K562 (cell line): ENCODE data around the gene GNA15. TPM values are rescaled to one million over a fixed set of nuclear protein-coding genes. Genes with fewer than 3 reads are reported as not detected.

Experiments
- ADNP ChIP-seq: fragments of 200-800 bp; sonication (Bioruptor generic); IDR thresholded peaks from 2 replicates; pipeline ENCODE4 v1.6.1; 2016; ENCODE audit warnings: missing genetic modification characterization, missing compliant biosample characterization
- CXXC5 ChIP-seq: fragments of 250-450 bp; sonication (Bioruptor Pico); IDR thresholded peaks from 2 replicates; pipeline ENCODE4 v1.8.0; 2022; ENCODE audit warnings: inconsistent platforms, mild to moderate bottlenecking, moderate library complexity
- ETV5 ChIP-seq: sonication (generic); formaldehyde crosslinking; IDR thresholded peaks from 2 replicates; pipeline ENCODE4 v1.4.0; 2020; ENCODE audit warnings: low read depth, mild to moderate bottlenecking, missing genetic modification reagents
- HDAC8 ChIP-seq: fragments of 450-650 bp; IDR thresholded peaks from 2 replicates; pipeline ENCODE4 v1.6.1; 2016; ENCODE audit warnings: mild to moderate bottlenecking, missing genetic modification characterization, moderate library complexity, missing compliant biosample characterization
- HOXB6 ChIP-seq: fragments of 250-450 bp; sonication (Bioruptor Pico); IDR thresholded peaks from 2 replicates; pipeline ENCODE4 v1.5.1; 2022; ENCODE audit warnings: mild to moderate bottlenecking, borderline replicate concordance
- KLF13 ChIP-seq: fragments of 450-650 bp; IDR thresholded peaks from 2 replicates; pipeline ENCODE4 v1.6.1; 2016; ENCODE audit warnings: missing genetic modification characterization, low read depth, mild to moderate bottlenecking, missing compliant biosample characterization, moderate library complexity, borderline replicate concordance
- MAFG ChIP-seq: fragments of 450-650 bp; conservative IDR thresholded peaks from 2 replicates; pipeline ENCODE4 v1.6.1; 2016; ENCODE audit warnings: missing genetic modification characterization, missing compliant biosample characterization
- MXI1 ChIP-seq: IDR thresholded peaks from 2 replicates; pipeline ENCODE4 v1.6.1; 2011; ENCODE audit warnings: low read depth, mild to moderate bottlenecking, improper control_type of control experiment, low read length
- PHB ChIP-seq: fragments of 250-450 bp; sonication (Bioruptor Pico); IDR thresholded peaks from 2 replicates; pipeline ENCODE4 v1.5.0; 2021
- SPI1 ChIP-seq: IDR thresholded peaks from 2 replicates; pipeline ENCODE4 v1.6.1; 2011; ENCODE audit warnings: low read depth, low read length, control low read depth, borderline replicate concordance
- TAF1 ChIP-seq: IDR thresholded peaks from 2 replicates; pipeline ENCODE4 v1.6.1; 2011; ENCODE audit warnings: mild to moderate bottlenecking, low read length, moderate library complexity; ENCODE audit not compliant: insufficient read depth, control insufficient read depth, severe bottlenecking; ENCODE audit errors: extremely low read depth
- TFAM ChIP-seq: fragments of 250-450 bp; sonication (Bioruptor Pico); conservative IDR thresholded peaks from 2 replicates; pipeline ENCODE4 v1.5.0; 2021; ENCODE audit warnings: mild to moderate bottlenecking, moderate library complexity
- ZNF143 ChIP-seq: sonication (generic); formaldehyde crosslinking; IDR thresholded peaks from 2 replicates; pipeline ENCODE4 v1.9.0; 2022; ENCODE audit warnings: mild to moderate bottlenecking, missing genetic modification reagents
- ZNF239 ChIP-seq: fragments of 250-450 bp; sonication (Bioruptor Pico); IDR thresholded peaks from 2 replicates; pipeline ENCODE4 v1.4.0; 2020; ENCODE audit warnings: mild to moderate bottlenecking
- ZNF696 ChIP-seq: fragments of 250-450 bp; sonication (Bioruptor Pico); conservative IDR thresholded peaks from 2 replicates; pipeline ENCODE4 v1.4.0; 2020; ENCODE audit warnings: mild to moderate bottlenecking, moderate library complexity
- ZNF766 ChIP-seq: fragments of 200-800 bp; sonication (Bioruptor generic); conservative IDR thresholded peaks from 2 replicates; pipeline ENCODE4 v1.6.1; 2016; ENCODE audit warnings: missing genetic modification characterization, missing compliant biosample characterization
- polyA plus RNA-seq, 8 experiments: library from polyadenylated mRNA; depleted of rRNA in 4 of 8; stranded (reverse) in 5 of 8; unstranded in 3 of 8; fragments of >200 nt; fragmentation: Nextera tagmentation in 2 of 8; fragmentation: Illumina TruSeq in 1 of 8; extraction: Ambion mirVana in 2 of 8; extraction: Trizol in 1 of 8; gene quantifications; 2 replicates each; pipeline versions ENCODE4 v1.2.1 to v1.2.3, GENCODE V29; 2011 to 2014; ENCODE audit warnings: inconsistent platforms in 1 of 8, missing spikeins in 1 of 8
- total RNA-seq, 7 experiments: library from RNA; depleted of rRNA in 6 of 7; stranded (reverse); fragments of >200 nt in 6 of 7; fragmentation: Illumina TruSeq in 2 of 7; extraction: Trizol in 2 of 7; gene quantifications; 2 replicates each; pipeline versions ENCODE4 v1.2.1 to v1.2.3, GENCODE V29; 2011 to 2021; ENCODE audit warnings: low replicate concordance in 1 of 7
- TF ChIP-seq, protein P1 (sequence below): fragments of 450-650 bp; IDR thresholded peaks from 2 replicates; pipeline ENCODE4 v1.6.1; 2018; ENCODE audit not compliant: partially characterized antibody
- TF ChIP-seq, protein P2 (sequence below): fragments of 250-450 bp; sonication (Bioruptor Pico); IDR thresholded peaks from 2 replicates; pipeline ENCODE4 v1.9.0; 2021; ENCODE audit warnings: mild to moderate bottlenecking
- TF ChIP-seq, protein P3 (sequence below): fragments of 200-800 bp; sonication (Bioruptor generic); IDR thresholded peaks from 2 replicates; pipeline ENCODE4 v1.6.1; 2016; ENCODE audit warnings: missing genetic modification characterization, missing compliant biosample characterization

The GNA15 gene
- total and polyA plus RNA-seq, 9 of the 15 experiments (the other 6 are each of a cell fraction or from before 2014, with no cell fraction given) = 0.03 to 0.24 (median 0.11) TPM; not detected in 1

DNA sequence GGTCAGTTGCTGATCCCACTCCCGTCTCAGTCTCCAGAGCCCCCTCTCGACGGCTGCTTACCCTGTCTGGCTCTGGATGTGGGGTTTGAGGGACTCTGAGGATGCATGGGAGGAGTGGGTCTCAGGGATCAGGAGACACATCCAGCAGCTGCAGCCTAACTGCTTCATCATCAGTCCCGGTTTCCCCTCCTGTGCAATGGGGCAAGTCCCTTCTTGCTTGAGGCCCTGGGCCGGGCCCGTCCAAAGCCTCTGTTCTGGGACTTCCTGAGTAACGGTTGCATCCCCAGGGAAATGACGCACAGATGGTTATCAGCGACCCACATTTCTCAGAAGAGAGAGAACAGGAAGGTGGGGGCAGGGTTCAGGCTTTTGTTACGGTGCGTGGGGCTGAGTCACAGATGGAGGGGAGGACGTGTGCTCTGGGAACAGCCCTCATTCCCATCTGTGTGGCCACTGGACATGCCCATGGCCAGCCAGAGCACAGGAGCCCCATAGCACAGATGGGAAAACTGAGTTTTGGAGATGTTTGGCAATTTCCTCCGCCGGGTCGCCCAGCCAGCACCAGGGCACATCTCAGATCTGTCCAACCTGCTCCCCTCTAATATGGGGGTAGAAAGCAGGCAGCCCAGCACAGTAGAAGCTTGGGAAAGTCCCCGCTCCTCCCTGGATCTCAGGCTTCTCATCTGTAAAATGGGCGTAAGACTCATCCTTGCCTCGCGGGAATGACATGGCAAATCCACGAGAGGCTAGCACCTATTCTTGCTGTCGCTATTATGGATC, 19.3 kb downstream of the GNA15 start (continued):
- TF ChIP-seq, protein P1, sequence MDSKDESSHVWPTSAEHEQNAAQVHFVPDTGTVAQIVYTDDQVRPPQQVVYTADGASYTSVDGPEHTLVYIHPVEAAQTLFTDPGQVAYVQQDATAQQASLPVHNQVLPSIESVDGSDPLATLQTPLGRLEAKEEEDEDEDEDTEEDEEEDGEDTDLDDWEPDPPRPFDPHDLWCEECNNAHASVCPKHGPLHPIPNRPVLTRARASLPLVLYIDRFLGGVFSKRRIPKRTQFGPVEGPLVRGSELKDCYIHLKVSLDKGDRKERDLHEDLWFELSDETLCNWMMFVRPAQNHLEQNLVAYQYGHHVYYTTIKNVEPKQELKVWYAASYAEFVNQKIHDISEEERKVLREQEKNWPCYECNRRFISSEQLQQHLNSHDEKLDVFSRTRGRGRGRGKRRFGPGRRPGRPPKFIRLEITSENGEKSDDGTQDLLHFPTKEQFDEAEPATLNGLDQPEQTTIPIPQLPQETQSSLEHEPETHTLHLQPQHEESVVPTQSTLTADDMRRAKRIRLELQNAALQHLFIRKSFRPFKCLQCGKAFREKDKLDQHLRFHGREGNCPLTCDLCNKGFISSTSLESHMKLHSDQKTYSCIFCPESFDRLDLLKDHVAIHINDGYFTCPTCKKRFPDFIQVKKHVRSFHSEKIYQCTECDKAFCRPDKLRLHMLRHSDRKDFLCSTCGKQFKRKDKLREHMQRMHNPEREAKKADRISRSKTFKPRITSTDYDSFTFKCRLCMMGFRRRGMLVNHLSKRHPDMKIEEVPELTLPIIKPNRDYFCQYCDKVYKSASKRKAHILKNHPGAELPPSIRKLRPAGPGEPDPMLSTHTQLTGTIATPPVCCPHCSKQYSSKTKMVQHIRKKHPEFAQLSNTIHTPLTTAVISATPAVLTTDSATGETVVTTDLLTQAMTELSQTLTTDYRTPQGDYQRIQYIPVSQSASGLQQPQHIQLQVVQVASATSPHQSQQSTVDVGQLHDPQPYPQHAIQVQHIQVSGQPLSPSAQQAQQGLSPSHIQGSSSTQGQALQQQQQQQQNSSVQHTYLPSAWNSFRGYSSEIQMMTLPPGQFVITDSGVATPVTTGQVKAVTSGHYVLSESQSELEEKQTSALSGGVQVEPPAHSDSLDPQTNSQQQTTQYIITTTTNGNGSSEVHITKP = peak; percentile 54
- TF ChIP-seq ZNF143 (CRISPR knock-in tag) = no peak
- no peak for TF ChIP-seq HOXB6 (CRISPR knock-in tag)
- TF ChIP-seq MXI1 = no peak
- peak; percentile 100 for TF ChIP-seq ADNP (tag)
- no peak for TF ChIP-seq TFAM
- TF ChIP-seq PHB (CRISPR knock-in tag) = no peak
- TF ChIP-seq MAFG = peak; percentile 43; the same call in 1 of the 2 replicates
- no peak for TF ChIP-seq HDAC8
- no peak for TF ChIP-seq KLF13 (tag)
- peak; percentile 91 for TF ChIP-seq CXXC5 (CRISPR knock-in tag)
- peak; percentile 54 for TF ChIP-seq TAF1
- TF ChIP-seq ZNF239 (CRISPR knock-in tag) = 0 out of 2 replicates have a peak, but pooled peaks have one; percentile 11
- TF ChIP-seq, protein P2, sequence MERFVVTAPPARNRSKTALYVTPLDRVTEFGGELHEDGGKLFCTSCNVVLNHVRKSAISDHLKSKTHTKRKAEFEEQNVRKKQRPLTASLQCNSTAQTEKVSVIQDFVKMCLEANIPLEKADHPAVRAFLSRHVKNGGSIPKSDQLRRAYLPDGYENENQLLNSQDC = no peak
- TF ChIP-seq ETV5 (CRISPR knock-in tag) = peak; percentile 97
- peak; percentile 55; the same call in 1 of the 2 replicates for TF ChIP-seq SPI1
- TF ChIP-seq ZNF766 (CRISPR knock-in tag) = peak; percentile 78
- TF ChIP-seq, protein P3, sequence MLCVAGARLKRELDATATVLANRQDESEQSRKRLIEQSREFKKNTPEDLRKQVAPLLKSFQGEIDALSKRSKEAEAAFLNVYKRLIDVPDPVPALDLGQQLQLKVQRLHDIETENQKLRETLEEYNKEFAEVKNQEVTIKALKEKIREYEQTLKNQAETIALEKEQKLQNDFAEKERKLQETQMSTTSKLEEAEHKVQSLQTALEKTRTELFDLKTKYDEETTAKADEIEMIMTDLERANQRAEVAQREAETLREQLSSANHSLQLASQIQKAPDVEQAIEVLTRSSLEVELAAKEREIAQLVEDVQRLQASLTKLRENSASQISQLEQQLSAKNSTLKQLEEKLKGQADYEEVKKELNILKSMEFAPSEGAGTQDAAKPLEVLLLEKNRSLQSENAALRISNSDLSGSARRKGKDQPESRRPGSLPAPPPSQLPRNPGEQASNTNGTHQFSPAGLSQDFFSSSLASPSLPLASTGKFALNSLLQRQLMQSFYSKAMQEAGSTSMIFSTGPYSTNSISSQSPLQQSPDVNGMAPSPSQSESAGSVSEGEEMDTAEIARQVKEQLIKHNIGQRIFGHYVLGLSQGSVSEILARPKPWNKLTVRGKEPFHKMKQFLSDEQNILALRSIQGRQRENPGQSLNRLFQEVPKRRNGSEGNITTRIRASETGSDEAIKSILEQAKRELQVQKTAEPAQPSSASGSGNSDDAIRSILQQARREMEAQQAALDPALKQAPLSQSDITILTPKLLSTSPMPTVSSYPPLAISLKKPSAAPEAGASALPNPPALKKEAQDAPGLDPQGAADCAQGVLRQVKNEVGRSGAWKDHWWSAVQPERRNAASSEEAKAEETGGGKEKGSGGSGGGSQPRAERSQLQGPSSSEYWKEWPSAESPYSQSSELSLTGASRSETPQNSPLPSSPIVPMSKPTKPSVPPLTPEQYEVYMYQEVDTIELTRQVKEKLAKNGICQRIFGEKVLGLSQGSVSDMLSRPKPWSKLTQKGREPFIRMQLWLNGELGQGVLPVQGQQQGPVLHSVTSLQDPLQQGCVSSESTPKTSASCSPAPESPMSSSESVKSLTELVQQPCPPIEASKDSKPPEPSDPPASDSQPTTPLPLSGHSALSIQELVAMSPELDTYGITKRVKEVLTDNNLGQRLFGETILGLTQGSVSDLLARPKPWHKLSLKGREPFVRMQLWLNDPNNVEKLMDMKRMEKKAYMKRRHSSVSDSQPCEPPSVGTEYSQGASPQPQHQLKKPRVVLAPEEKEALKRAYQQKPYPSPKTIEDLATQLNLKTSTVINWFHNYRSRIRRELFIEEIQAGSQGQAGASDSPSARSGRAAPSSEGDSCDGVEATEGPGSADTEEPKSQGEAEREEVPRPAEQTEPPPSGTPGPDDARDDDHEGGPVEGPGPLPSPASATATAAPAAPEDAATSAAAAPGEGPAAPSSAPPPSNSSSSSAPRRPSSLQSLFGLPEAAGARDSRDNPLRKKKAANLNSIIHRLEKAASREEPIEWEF (CRISPR knock-in tag) = no peak
- no peak for TF ChIP-seq ZNF696 (CRISPR knock-in tag)
